CD14-positive monocyte (primary cell): ENCODE data around the gene LDB3. TPM values are rescaled to one million over a fixed set of nuclear protein-coding genes. Genes with fewer than 3 reads are reported as not detected.

Source experiments
- DNase-seq, 3 donors: peaks; one replicate each; pipeline ENCODE4 v3.0.0-alpha.2; 2011 to 2022
- H2AFZ ChIP-seq: 2 replicates; pipeline ENCODE4 v1.6.0; 2012; ENCODE audit warnings: mild to moderate bottlenecking, low read depth, low read length, inconsistent platforms; ENCODE audit not compliant: insufficient read depth, poor library complexity, severe bottlenecking
- H3K27ac ChIP-seq, 2 donors: 1 replicate in 1 of 2; 2 replicates in 1 of 2; pipeline ENCODE4 v1.5.1; 2012 to 2013; ENCODE audit warnings: low read length in 2 of 2, control low read depth in 1 of 2, inconsistent platforms in 1 of 2, low read depth in 1 of 2, mild to moderate bottlenecking in 1 of 2
- H3K27me3 ChIP-seq, 2 donors: one replicate each; pipeline versions ENCODE4 v1.6.0 to v1.6.1; 2011 to 2013; ENCODE audit warnings: low read length in 2 of 2; ENCODE audit not compliant: control insufficient read depth in 2 of 2, insufficient read depth in 2 of 2
- H3K36me3 ChIP-seq, 2 donors: replicated peaks in 1 of 2; 1 replicate in 1 of 2; 2 replicates in 1 of 2; pipeline versions ENCODE4 v1.5.1 to v1.6.1; 2012 to 2013; ENCODE audit warnings: low read length in 2 of 2, control low read depth in 1 of 2, inconsistent platforms in 1 of 2, mild to moderate bottlenecking in 1 of 2; ENCODE audit not compliant: insufficient read depth in 2 of 2, control insufficient read depth in 1 of 2
- H3K4me1 ChIP-seq, 2 donors: 1 replicate in 1 of 2; 2 replicates in 1 of 2; pipeline versions ENCODE4 v1.5.1 to v1.6.1; 2012 to 2013; ENCODE audit warnings: low read length in 2 of 2, control low read depth in 1 of 2, inconsistent platforms in 1 of 2, mild to moderate bottlenecking in 1 of 2, moderate library complexity in 1 of 2; ENCODE audit not compliant: insufficient read depth in 2 of 2, control insufficient read depth in 1 of 2
- H3K4me2 ChIP-seq: replicated peaks from 2 replicates; pipeline ENCODE3; 2012; ENCODE audit warnings: low read length, moderate library complexity, mild to moderate bottlenecking; ENCODE audit not compliant: poor library complexity, severe bottlenecking; ENCODE audit errors: extremely low read depth
- H3K4me3 ChIP-seq, 3 experiments: fragments of 200-600 bp in 1 of 3; sonication (generic) in 1 of 3; replicated peaks in 1 of 3; 1 replicate in 2 of 3; 2 replicates in 1 of 3; pipeline ENCODE4 v1.5.1; 2011 to 2013; ENCODE audit warnings: low read length in 3 of 3, mild to moderate bottlenecking in 3 of 3, control low read depth in 2 of 3, low read depth in 2 of 3, inconsistent platforms in 1 of 3, moderate library complexity in 1 of 3
- H3K79me2 ChIP-seq: 2 replicates; pipeline ENCODE4 v1.6.0; 2012; ENCODE audit warnings: mild to moderate bottlenecking, control low read depth, inconsistent platforms, low read length, moderate library complexity; ENCODE audit not compliant: insufficient read depth
- H3K9ac ChIP-seq: 2 replicates; pipeline ENCODE4 v1.6.0; 2017; ENCODE audit warnings: low read length, mild to moderate bottlenecking; ENCODE audit not compliant: insufficient read depth, poor library complexity, severe bottlenecking
- H3K9me3 ChIP-seq, 2 donors: replicated peaks in 1 of 2; 1 replicate in 1 of 2; 2 replicates in 1 of 2; pipeline versions ENCODE4 v1.5.1 to v1.6.1; 2012 to 2013; ENCODE audit warnings: low read length in 2 of 2, control low read depth in 1 of 2; ENCODE audit not compliant: control insufficient read depth in 1 of 2, insufficient read depth in 1 of 2
- H4K20me1 ChIP-seq: 2 replicates; pipeline ENCODE4 v1.6.0; 2012; ENCODE audit warnings: mild to moderate bottlenecking, low read length, control low read depth, moderate library complexity; ENCODE audit not compliant: insufficient read depth
- H3K27ac Mint-ChIP-seq, 7 donors: one replicate each; pipeline ENCODE4 v1.8.0; 2020; ENCODE audit warnings: mild to moderate bottlenecking in 7 of 7, mixed read lengths in 7 of 7, moderate library complexity in 6 of 7, inconsistent platforms in 2 of 7
- H3K27me3 Mint-ChIP-seq, 3 donors: one replicate each; pipeline ENCODE4 v1.8.0; 2021 to 2022; ENCODE audit warnings: low read depth in 3 of 3, mild to moderate bottlenecking in 3 of 3, mixed read lengths in 3 of 3, moderate library complexity in 3 of 3, inconsistent platforms in 1 of 3
- H3K36me3 Mint-ChIP-seq, 2 donors: one replicate each; pipeline ENCODE4 v1.8.0; 2020; ENCODE audit warnings: mixed read lengths in 2 of 2, inconsistent platforms in 1 of 2, mild to moderate bottlenecking in 1 of 2
- H3K4me1 Mint-ChIP-seq: one replicate; pipeline ENCODE4 v1.8.0; 2020; ENCODE audit warnings: mild to moderate bottlenecking, mixed read lengths
- H3K4me3 Mint-ChIP-seq, 2 donors: one replicate each; pipeline ENCODE4 v1.8.0; 2020; ENCODE audit warnings: mild to moderate bottlenecking in 2 of 2, mixed read lengths in 2 of 2, moderate library complexity in 1 of 2
- H3K9me3 Mint-ChIP-seq, 7 donors: one replicate each; pipeline ENCODE4 v1.8.0; 2020 to 2022; ENCODE audit warnings: mixed read lengths in 7 of 7, mild to moderate bottlenecking in 6 of 7, moderate library complexity in 6 of 7, inconsistent platforms in 2 of 7
- WGBS: methylation state at CpG from one replicate; pipeline ENCODE4 v1.1.5; 2013; ENCODE audit warnings: missing lambda C conversion rate; ENCODE audit not compliant: insufficient coverage; 5-methylcytosine and 5-hydroxymethylcytosine counted together
- intact Hi-C, 2 donors: fragments of 100-400 bp; cut with micrococcal nuclease; formaldehyde crosslinking; loops; one replicate each; pipeline versions ENCODE4 v1.15.0 to v1.15.1; 2023
- polyA plus RNA-seq, 3 donors: library from polyadenylated mRNA; depleted of rRNA in 1 of 3; unstranded in 2 of 3; stranded (reverse) in 1 of 3; fragments of 300-500 nt in 2 of 3; fragments of >200 nt in 1 of 3; fragmentation: Illumina TruSeq in 2 of 3; gene quantifications; 1 replicate in 2 of 3; 2 replicates in 1 of 3; pipeline ENCODE4 v1.2.3, GENCODE V29; 2012 to 2021
- TF ChIP-seq, protein P1 (sequence below): fragments of 200-600 bp; IDR thresholded peaks from one replicate; pipeline ENCODE4 v1.8.0; 2022; ENCODE audit warnings: antibody characterized with exemption, mild to moderate bottlenecking

Gene LDB3
- polyA plus RNA-seq, 3 donors, result not detected

DNA sequence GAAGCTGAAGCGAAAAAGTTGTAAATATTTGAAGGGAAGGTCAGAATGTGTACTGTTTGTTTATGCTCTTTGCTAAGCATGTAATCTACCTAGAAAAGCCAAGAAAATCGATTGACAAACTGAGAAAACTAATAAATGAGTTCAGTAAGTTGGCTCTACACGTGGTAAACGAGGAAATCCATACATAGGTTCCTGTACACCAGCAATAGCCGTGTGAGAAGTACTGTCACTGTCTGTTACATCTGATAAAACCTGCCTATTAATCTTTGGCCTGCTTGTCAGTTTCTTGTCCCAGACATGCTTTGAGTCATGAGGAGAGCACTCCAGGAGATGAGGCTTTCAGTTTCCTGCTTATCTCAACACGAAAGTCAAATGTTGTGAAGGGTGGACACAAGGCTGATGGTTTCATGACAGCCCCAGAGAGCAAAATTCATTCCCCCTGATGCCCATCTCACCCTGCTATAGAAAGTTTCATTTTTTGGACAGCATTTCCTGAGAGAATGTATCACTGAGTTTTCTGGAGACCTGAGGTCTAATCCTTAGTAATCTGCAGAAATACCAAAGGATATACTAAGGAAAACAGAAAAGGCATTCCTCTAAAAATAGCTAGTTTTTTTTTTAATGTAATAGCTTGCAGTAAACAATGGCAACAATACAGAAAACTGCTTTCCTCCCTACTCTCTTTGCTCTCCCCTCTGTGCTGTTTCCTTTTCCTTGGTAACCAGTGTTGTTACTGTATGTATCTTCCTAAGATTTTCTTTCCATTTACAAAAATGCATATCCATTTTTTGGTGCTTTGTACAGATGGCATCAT, 107.0 kb downstream of the LDB3 start:
- Histone ChIP-seq H3K4me2 (no peak overlapping the region), H3K4me3 (no peak overlapping the region)
- intact Hi-C loops, result no loop called here

DNA sequence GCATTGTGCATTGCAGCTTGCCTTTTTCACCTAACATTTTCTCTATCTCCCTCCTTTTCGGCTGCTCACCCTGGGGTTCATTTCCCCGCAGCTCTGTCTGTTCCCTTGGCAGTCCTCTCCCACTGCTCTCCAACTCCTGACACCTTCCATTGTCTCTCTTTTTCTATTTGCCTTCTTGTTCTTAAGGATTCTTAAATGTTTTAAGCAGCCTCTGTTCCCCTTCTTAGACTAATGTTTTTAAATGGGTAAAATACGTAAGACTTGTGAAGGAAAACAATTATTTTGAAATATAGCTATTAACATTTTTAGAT, 107.5 kb downstream of the LDB3 start:
- 89% methylated on average over 1 of the region's 3 CpGs for WGBS
- TF ChIP-seq, protein P1, sequence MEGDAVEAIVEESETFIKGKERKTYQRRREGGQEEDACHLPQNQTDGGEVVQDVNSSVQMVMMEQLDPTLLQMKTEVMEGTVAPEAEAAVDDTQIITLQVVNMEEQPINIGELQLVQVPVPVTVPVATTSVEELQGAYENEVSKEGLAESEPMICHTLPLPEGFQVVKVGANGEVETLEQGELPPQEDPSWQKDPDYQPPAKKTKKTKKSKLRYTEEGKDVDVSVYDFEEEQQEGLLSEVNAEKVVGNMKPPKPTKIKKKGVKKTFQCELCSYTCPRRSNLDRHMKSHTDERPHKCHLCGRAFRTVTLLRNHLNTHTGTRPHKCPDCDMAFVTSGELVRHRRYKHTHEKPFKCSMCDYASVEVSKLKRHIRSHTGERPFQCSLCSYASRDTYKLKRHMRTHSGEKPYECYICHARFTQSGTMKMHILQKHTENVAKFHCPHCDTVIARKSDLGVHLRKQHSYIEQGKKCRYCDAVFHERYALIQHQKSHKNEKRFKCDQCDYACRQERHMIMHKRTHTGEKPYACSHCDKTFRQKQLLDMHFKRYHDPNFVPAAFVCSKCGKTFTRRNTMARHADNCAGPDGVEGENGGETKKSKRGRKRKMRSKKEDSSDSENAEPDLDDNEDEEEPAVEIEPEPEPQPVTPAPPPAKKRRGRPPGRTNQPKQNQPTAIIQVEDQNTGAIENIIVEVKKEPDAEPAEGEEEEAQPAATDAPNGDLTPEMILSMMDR, result no peak
- Mint-ChIP-seq H3K4me3 (no peak overlapping the region), H3K27me3 (peaks cover 12 to 13% (median 12%) of the 10 kb centered on the region in 3 donors), H3K9me3 (peaks cover 0 to 3% (median 0%) of the 10 kb centered on the region in 7 donors), H3K4me1 (no peaks in the 10 kb centered on the region), H3K36me3 (no peaks in the 10 kb centered on the region), H3K27ac (no peak overlapping the region)
- H3K4me2 ChIP-seq, result no peak overlapping the region
- H3K4me3 ChIP-seq, result no peak overlapping the region
- no peak overlapping the region for H3K9ac ChIP-seq
- H3K4me1 ChIP-seq, result no peaks in the 10 kb centered on the region
- H3K27ac ChIP-seq, result no peak overlapping the region
- peaks cover 2 to 9% of the 10 kb centered on the region in 2 donors for H3K27me3 ChIP-seq
- no peak overlapping the region for H2AFZ ChIP-seq
- no peaks in the 10 kb centered on the region for H3K36me3 ChIP-seq
- intact Hi-C loops, result no loop called here
- DNase-seq, result no peak
- H3K79me2 ChIP-seq, result no peaks in the 10 kb centered on the region
- H3K9me3 ChIP-seq, result no peaks in the 10 kb centered on the region
- no peaks in the 10 kb centered on the region for H4K20me1 ChIP-seq

More for the DNA sequence above, 107.0 kb downstream of the LDB3 start:
- Histone ChIP-seq H3K9me3 (no peaks in the 10 kb centered on the region), H3K79me2 (no peaks in the 10 kb centered on the region), H3K36me3 (no peaks in the 10 kb centered on the region), H3K9ac (no peak overlapping the region), H4K20me1 (no peaks in the 10 kb centered on the region), H2AFZ (no peak overlapping the region), H3K27me3 (peaks cover 2 to 9% of the 10 kb centered on the region in 2 donors), H3K4me1 (no peaks in the 10 kb centered on the region), H3K27ac (no peak overlapping the region)
- H3K9me3 Mint-ChIP-seq, result peaks cover 0 to 3% (median 0%) of the 10 kb centered on the region in 7 donors
- no peak overlapping the region for H3K4me3 Mint-ChIP-seq
- H3K4me1 Mint-ChIP-seq, result no peaks in the 10 kb centered on the region
- TF ChIP-seq, protein P1, result no peak
- 54% methylated on average over 5 of the region's 6 CpGs for WGBS
- H3K36me3 Mint-ChIP-seq, result no peaks in the 10 kb centered on the region
- no peak for DNase-seq
- H3K27me3 Mint-ChIP-seq, result peaks cover 12 to 13% (median 12%) of the 10 kb centered on the region in 3 donors
- no peak overlapping the region for H3K27ac Mint-ChIP-seq
